K562 (cell line): Measurements from ENCODE around the gene BCORL1. TPM values are rescaled to one million over a fixed set of nuclear protein-coding genes. Genes with fewer than 3 reads are reported as not detected.

Source experiments
- ATAC-seq: fragments of 200-7000 bp; cut with Tn5 transposase; 3 replicates; pipeline ENCODE4 v1.9.1; 2020; ENCODE audit warnings: moderate library complexity
- BruUV-seq: library from RNA; stranded (reverse); fragments of 400-500 nt; replicated peaks from 2 replicates; lab custom pipeline; 2021; lab: Mats Ljungman, UMichigan
- CTCF ChIA-PET: fragments of 300-600 bp; formaldehyde crosslinking; extraction: SDS; loops from one replicate; lab custom pipeline; 2021; ENCODE audit warnings: low intra/inter-chr PET ratio; lab: Yijun Ruan, JAX
- POLR2A ChIA-PET: fragments of 300-600, 350-650 bp; sonication (Branson Sonifier 250); formaldehyde crosslinking; extraction: SDS; loops from one replicate; lab custom pipeline; 2021; ENCODE audit warnings: antibody characterized with exemption, inconsistent platforms; lab: Yijun Ruan, JAX
- DNase-seq, 4 experiments: peaks; one replicate each; pipeline versions ENCODE4 v3.0.0 to v3.0.0-alpha.2; 2011 to 2018; ENCODE audit warnings: low spot score in 3 of 4, mixed read lengths in 3 of 4; ENCODE audit errors: extremely low read depth in 1 of 4
- FAIRE-seq: peaks from 2 replicates; lab custom pipeline; 2011; peaks lifted over from hg19 to GRCh38; lab: Jason Lieb, UNC
- H2AFZ ChIP-seq: 2 replicates; pipeline ENCODE4 v1.6.0; 2011; ENCODE audit warnings: low read depth, low read length, control low read depth, inconsistent platforms
- H3K27ac ChIP-seq: fragments of 200-600 bp; 3 replicates; pipeline ENCODE4 v1.8.0; 2011; ENCODE audit warnings: low read depth, mild to moderate bottlenecking, control low read depth, inconsistent platforms, low read length, moderate library complexity, mixed read lengths; ENCODE audit errors: extremely low read depth
- H3K27me3 ChIP-seq, 2 experiments: fragments of 300-600 bp in 1 of 2; 2 replicates in 1 of 2; 3 replicates in 1 of 2; pipeline versions ENCODE4 v1.6.0 to v1.8.0; 2011; ENCODE audit warnings: inconsistent platforms in 2 of 2, low read length in 2 of 2, mild to moderate bottlenecking in 1 of 2, mixed read lengths in 1 of 2, moderate library complexity in 1 of 2; ENCODE audit not compliant: control insufficient read depth in 2 of 2, insufficient read depth in 2 of 2
- H3K36me3 ChIP-seq: fragments of 300-600 bp; 3 replicates; pipeline ENCODE4 v1.8.0; 2011; ENCODE audit warnings: mild to moderate bottlenecking, low read length, inconsistent platforms; ENCODE audit not compliant: control insufficient read depth, insufficient read depth
- H3K4me1 ChIP-seq, 2 experiments: fragments of 200-600 bp in 1 of 2; replicated peaks in 1 of 2; 2 replicates in 1 of 2; 3 replicates in 1 of 2; pipeline versions ENCODE4 v1.5.1 to v1.8.0; 2011; ENCODE audit warnings: inconsistent platforms in 2 of 2, low read length in 2 of 2, mild to moderate bottlenecking in 1 of 2, mixed read lengths in 1 of 2, moderate library complexity in 1 of 2; ENCODE audit not compliant: control insufficient read depth in 2 of 2, insufficient read depth in 2 of 2
- H3K4me2 ChIP-seq: 2 replicates; pipeline ENCODE4 v1.6.1; 2011; ENCODE audit warnings: low read length, control low read depth, inconsistent platforms, mixed read lengths; ENCODE audit not compliant: insufficient read depth
- H3K4me3 ChIP-seq: fragments of 200-600 bp; sonication (generic), shearing (Covaris generic); 2 replicates; pipeline ENCODE4 v1.5.1; 2016; ENCODE audit warnings: control low read depth, inconsistent platforms
- H3K79me2 ChIP-seq: fragments of 200-600 bp; 3 replicates; pipeline ENCODE4 v1.8.0; 2011; ENCODE audit warnings: low read length, inconsistent platforms; ENCODE audit not compliant: control insufficient read depth, insufficient read depth
- H3K9ac ChIP-seq, 2 experiments: 2 replicates each; pipeline versions ENCODE4 v1.6.0 to v1.6.1; 2011; ENCODE audit warnings: low read depth in 2 of 2, low read length in 2 of 2, control low read depth in 1 of 2, inconsistent platforms in 1 of 2, mild to moderate bottlenecking in 1 of 2, mixed read lengths in 1 of 2; ENCODE audit not compliant: insufficient read depth in 1 of 2
- H3K9me1 ChIP-seq: one replicate; pipeline ENCODE4 v1.6.0; 2011; ENCODE audit warnings: inconsistent platforms, mild to moderate bottlenecking, low read length, moderate library complexity; ENCODE audit not compliant: control insufficient read depth, insufficient read depth
- H3K9me3 ChIP-seq: replicated peaks from 2 replicates; pipeline ENCODE4 v1.5.1; 2011; ENCODE audit warnings: low read depth, low read length, inconsistent platforms; ENCODE audit not compliant: control insufficient read depth, insufficient read depth
- H4K20me1 ChIP-seq: replicated peaks from 2 replicates; pipeline ENCODE4 v1.6.1; 2011; ENCODE audit warnings: low read length, inconsistent platforms, mixed read lengths; ENCODE audit not compliant: control insufficient read depth, insufficient read depth
- FOXA3 ChIP-seq, 2 experiments: fragments of 450-650 bp in 1 of 2; sonication (generic) in 1 of 2; formaldehyde crosslinking; IDR thresholded peaks in 1 of 2; conservative IDR thresholded peaks in 1 of 2; 2 replicates each; pipeline versions ENCODE4 v1.4.0 to v1.8.0; 2020 to 2022; ENCODE audit warnings: mild to moderate bottlenecking in 2 of 2, missing genetic modification reagents in 1 of 2
- HBP1 ChIP-seq: fragments of 450-650 bp; formaldehyde crosslinking; IDR thresholded peaks from 2 replicates; pipeline ENCODE4 v1.4.0; 2022; ENCODE audit warnings: missing genetic modification characterization
- HMGN3 ChIP-seq: IDR thresholded peaks from 2 replicates; pipeline ENCODE4 v1.6.1; 2011; ENCODE audit warnings: borderline replicate concordance, low read depth, mild to moderate bottlenecking, mixed read lengths, low read length; ENCODE audit not compliant: insufficient read length; ENCODE audit errors: extremely low read depth
- KDM1A ChIP-seq, 2 experiments: fragments of 450-650 bp; IDR thresholded peaks; 2 replicates each; pipeline ENCODE4 v1.6.1; 2016; ENCODE audit warnings: mild to moderate bottlenecking in 2 of 2
- NFE2 ChIP-seq: IDR thresholded peaks from 2 replicates; pipeline ENCODE4 v1.6.1; 2014; ENCODE audit warnings: antibody characterized with exemption, low read depth
- NR2C1 ChIP-seq, 2 experiments: fragments of 450-650 bp; IDR thresholded peaks; 2 replicates each; pipeline ENCODE4 v1.6.1; 2017; ENCODE audit warnings: mild to moderate bottlenecking in 2 of 2, antibody characterized with exemption in 1 of 2, inconsistent platforms in 1 of 2, missing compliant biosample characterization in 1 of 2, missing genetic modification characterization in 1 of 2
- RBM25 ChIP-seq: fragments of 200-400 bp; formaldehyde crosslinking; IDR thresholded peaks from 2 replicates; pipeline ENCODE4 v1.6.1; 2018; ENCODE audit warnings: low read length, low read depth, moderate library complexity; ENCODE audit not compliant: severe bottlenecking
- SRSF1 ChIP-seq: fragments of 200-400 bp; formaldehyde crosslinking; IDR thresholded peaks from 2 replicates; pipeline ENCODE4 v1.6.1; 2017; ENCODE audit warnings: mild to moderate bottlenecking, low read depth, low read length, moderate library complexity
- ZKSCAN3 ChIP-seq: fragments of 250-450 bp; sonication (Bioruptor Pico); IDR thresholded peaks from 2 replicates; pipeline ENCODE4 v1.4.0; 2020
- ZNF395 ChIP-seq: fragments of 200-800 bp; sonication (Bioruptor generic); IDR thresholded peaks from 2 replicates; pipeline ENCODE4 v1.6.1; 2017; ENCODE audit warnings: missing genetic modification characterization, missing compliant biosample characterization
- WGBS: fragments of 100-300 bp; shearing (Covaris generic); methylation state at CpG from one replicate; pipeline ENCODE4 v1.1.6; 2016; ENCODE audit warnings: low coverage, mixed read lengths; ENCODE audit not compliant: insufficient coverage; ENCODE audit errors: missing lambda C conversion rate; 5-methylcytosine and 5-hydroxymethylcytosine counted together
- in situ Hi-C: fragments of 300-500 bp; cut with MboI; formaldehyde crosslinking; loops from 4 replicates; pipeline ENCODE4 v1.15.0; 2018; ENCODE audit warnings: inconsistent platforms, mixed read lengths
- intact Hi-C: fragments of 100-400 bp; cut with micrococcal nuclease; formaldehyde crosslinking; loops from 2 replicates; pipeline ENCODE4 v1.14.2; 2022
- polyA plus RNA-seq, 8 experiments: library from polyadenylated mRNA; depleted of rRNA in 4 of 8; stranded (reverse) in 5 of 8; unstranded in 3 of 8; fragments of >200 nt; fragmentation: Nextera tagmentation in 2 of 8; fragmentation: Illumina TruSeq in 1 of 8; extraction: Ambion mirVana in 2 of 8; extraction: Trizol in 1 of 8; gene quantifications; 2 replicates each; pipeline versions ENCODE4 v1.2.1 to v1.2.3, GENCODE V29; 2011 to 2014; ENCODE audit warnings: inconsistent platforms in 1 of 8, missing spikeins in 1 of 8
- total RNA-seq, 7 experiments: library from RNA; depleted of rRNA in 6 of 7; stranded (reverse); fragments of >200 nt in 6 of 7; fragmentation: Illumina TruSeq in 2 of 7; extraction: Trizol in 2 of 7; gene quantifications; 2 replicates each; pipeline versions ENCODE4 v1.2.1 to v1.2.3, GENCODE V29; 2011 to 2021; ENCODE audit warnings: low replicate concordance in 1 of 7

The BCORL1 gene
- total and polyA plus RNA-seq, 9 of the 15 experiments (the other 6 are each of a cell fraction or from before 2014, with no cell fraction given): 0.48 to 29.6 (median 2.1) TPM

- FAIRE-seq: peak; percentile 29
- Histone ChIP-seq H2AFZ (no peak overlapping the region), H3K4me1 (peaks cover 62 to 63% of the 10 kb centered on the region in 2 experiments), H3K4me3 (no peak overlapping the region), H3K36me3 (peaks cover 61% of the 10 kb centered on the region; the same call in 2 of the 3 replicates), H3K9me1 (peaks cover 8% of the 10 kb centered on the region), H3K9ac (peak overlapping the region in 1 of 2 experiments; percentile 68; a peak in 1 of 4 replicates), H3K79me2 (peaks cover 77% of the 10 kb centered on the region), H3K27ac (peak overlapping the region; percentile 78), H3K9me3 (no peaks in the 10 kb centered on the region), H4K20me1 (peaks cover 5% of the 10 kb centered on the region; the same call in 1 of the 2 replicates), H3K4me2 (peak overlapping the region; percentile 52), H3K27me3 (no peaks in the 10 kb centered on the region)
- no peak for ATAC-seq
- DNase-seq: peak in 1 of 4 experiments; percentile 40
- in situ Hi-C loops (no loop called here), intact Hi-C loops (loop anchor here (5.0 kb wide), 1 partner anchor 88 kb away; the partner anchor contains the start of gene RAB33A)
- WGBS: 34% methylated on average over 11 of the region's 15 CpGs
- no TSS peak for BruUV-seq
- TF ChIP-seq NFE2 (peak; percentile 16; the same call in 1 of the 2 replicates), FOXA3 (CRISPR knock-in tag; conservative IDR thresholded peaks at IDR 0.05 in 1 of 2, IDR thresholded peaks at IDR 0.05 in 1 of 2) (no peak), KDM1A (IDR thresholded peaks at IDR 0.05) (0 out of 4 replicates have a peak, but pooled peaks of 1 of the 2 experiments have one; percentile 39), HBP1 (CRISPR knock-in tag) (peak; percentile 60; the same call in 1 of the 2 replicates), SRSF1 (no peak), HMGN3 (no peak), NR2C1 (IDR thresholded peaks at IDR 0.05) (no peak), NR2C1 (tag; IDR thresholded peaks at IDR 0.05) (no peak), RBM25 (no peak), ZNF395 (0 out of 2 replicates have a peak, but pooled peaks have one; percentile 22), ZKSCAN3 (CRISPR knock-in tag) (no peak)
- ChIA-PET POLR2A (interaction anchor here (0.9 kb wide), 2 partner anchors 21 to 90 kb away, joined by 3 to 4 read pairs; no protein-coding TSS in a partner anchor), CTCF (no interaction called here)
Observed at GRCh38 chrX:130083656-130084382, 101.4 kb downstream of the BCORL1 start.
